Activated T-cell treated with anti-CD3 and anti-CD28 coated beads for 24 hours (primary cell): ENCODE results near the gene TMCC2.
"Not testable (repeated sequence)": the region's sequence is repeated elsewhere in the genome, so short reads cannot be mapped to it uniquely, and the experiment has no call there.

Experiments
- DNase-seq: peaks from one replicate; pipeline ENCODE4 v3.0.0-alpha.2; 2020; ENCODE audit warnings: low read depth

TMCC2 gene

GRCh38 chr1:205211839-205212536 lies 15.8 kb upstream of the TMCC2 start:
- no peak for DNase-seq

- no peak for DNase-seq
These were observed 13.0 kb upstream of the TMCC2 start for GRCh38 chr1:205214756-205215155.

- no peak for DNase-seq
These were observed 11.2 kb upstream of the TMCC2 start for GRCh38 chr1:205216588-205216987.

- no peak for DNase-seq
These were observed 10.3 kb upstream of the TMCC2 start for GRCh38 chr1:205217418-205217817.

GRCh38 chr1:205220421-205220820 lies 7.3 kb upstream of the TMCC2 start:
- DNase-seq = no peak

- no peak for DNase-seq
These were observed 3.0 kb upstream of the TMCC2 start for GRCh38 chr1:205224736-205225135.

GRCh38 chr1:205225901-205226765 lies 1.6 kb upstream of the TMCC2 start:
- DNase-seq = no peak

- DNase-seq = no peak
These were observed 720 bp upstream of the TMCC2 start for GRCh38 chr1:205226868-205227583.

GRCh38 chr1:205228093-205228521 lies 361 bp downstream of the TMCC2 start:
- DNase-seq = no peak

- peak; percentile 53 for DNase-seq
These were observed 1.7 kb downstream of the TMCC2 start for GRCh38 chr1:205229399-205229871.

- DNase-seq = no peak
These were observed 2.4 kb downstream of the TMCC2 start for GRCh38 chr1:205229916-205230700.

- DNase-seq = no peak
These were observed 3.2 kb downstream of the TMCC2 start for GRCh38 chr1:205230982-205231381.

GRCh38 chr1:205232127-205232820 lies 4.5 kb downstream of the TMCC2 start:
- DNase-seq = no peak

- DNase-seq = no peak
These were observed 5.2 kb downstream of the TMCC2 start for GRCh38 chr1:205232945-205233397.

- DNase-seq = not testable (repeated sequence)
These were observed 6.2 kb downstream of the TMCC2 start for GRCh38 chr1:205233986-205234385.

GRCh38 chr1:205235951-205236350 lies 8.2 kb downstream of the TMCC2 start:
- DNase-seq = no peak

GRCh38 chr1:205236526-205236925 lies 8.8 kb downstream of the TMCC2 start:
- DNase-seq = no peak

- no peak for DNase-seq
These were observed 9.3 kb downstream of the TMCC2 start for GRCh38 chr1:205236951-205237475.

- peak; percentile 44 for DNase-seq
These were observed 10.1 kb downstream of the TMCC2 start for GRCh38 chr1:205237526-205238484.

- no peak for DNase-seq
These were observed 11.3 kb downstream of the TMCC2 start for GRCh38 chr1:205239078-205239477.
